C4-2B (cell line): ENCODE measurements around the gene PADI4.

Experiments used
- H3K27ac ChIP-seq: fragments of 450-650 bp; 2 replicates; pipeline ENCODE4 v1.5.1; 2017
- CTCF ChIP-seq: fragments of 450-650 bp; conservative IDR thresholded peaks from 2 replicates; pipeline ENCODE4 v1.5.1; 2017; ENCODE audit warnings: mild to moderate bottlenecking
- ZFX ChIP-seq: fragments of 450-650 bp; IDR thresholded peaks from 2 replicates; pipeline ENCODE4 v1.6.1; 2017

Gene PADI4

GRCh38 chr1:17371896-17372295 lies 63.9 kb downstream of the PADI4 start, which contains the start of gene PADI6:
Gene PADI6 (plus strand): TSS chr1:17372196. CDS start chr1:17372246, 50 bp downstream.
- H3K27ac ChIP-seq, result no peak within 1 kb of the TSS
- no peak for TF ChIP-seq ZFX
- no peak for TF ChIP-seq CTCF

- TF ChIP-seq CTCF, result no peak
- no peak for TF ChIP-seq ZFX
- H3K27ac ChIP-seq, result no peak overlapping the region
Measured at GRCh38 chr1:17372955-17373354, 65.0 kb downstream of the PADI4 start.

- TF ChIP-seq CTCF (no peak), ZFX (no peak)
- no peak overlapping the region for H3K27ac ChIP-seq
Measured at GRCh38 chr1:17375651-17376050, 67.7 kb downstream of the PADI4 start.

- TF ChIP-seq ZFX (no peak), CTCF (no peak)
Measured at GRCh38 chr1:17377325-17377953, 69.4 kb downstream of the PADI4 start.

GRCh38 chr1:17381161-17381560 lies 73.2 kb downstream of the PADI4 start:
- TF ChIP-seq ZFX (no peak), CTCF (no peak)
- no peak overlapping the region for H3K27ac ChIP-seq

More at GRCh38 chr1:17377325-17377953, 69.4 kb downstream of the PADI4 start:
- H3K27ac ChIP-seq, result peak overlapping the region; percentile 24; the same call in 1 of the 2 replicates

- TF ChIP-seq ZFX (no peak), CTCF (no peak)
- no peak overlapping the region for H3K27ac ChIP-seq
Measured at GRCh38 chr1:17392199-17392740, 84.3 kb downstream of the PADI4 start.

- no peak for TF ChIP-seq ZFX
- TF ChIP-seq CTCF, result no peak
- H3K27ac ChIP-seq, result no peak overlapping the region
Measured at GRCh38 chr1:17393230-17393629, 85.2 kb downstream of the PADI4 start.
